ACHN (cell line): ENCODE results near the gene ANKK1.

Source experiments
- DNase-seq: peaks from one replicate; pipeline ENCODE4 v3.0.0-alpha.2; 2015
- in situ Hi-C: cut with HindIII; loops from 2 replicates; pipeline ENCODE4 v1.10.0; 2017; ENCODE audit warnings: low sequenced_read_pairs, low pct_ligation_motif_present, low pct_unique_long_range_greater_than_20kb

ANKK1 gene

DNA sequence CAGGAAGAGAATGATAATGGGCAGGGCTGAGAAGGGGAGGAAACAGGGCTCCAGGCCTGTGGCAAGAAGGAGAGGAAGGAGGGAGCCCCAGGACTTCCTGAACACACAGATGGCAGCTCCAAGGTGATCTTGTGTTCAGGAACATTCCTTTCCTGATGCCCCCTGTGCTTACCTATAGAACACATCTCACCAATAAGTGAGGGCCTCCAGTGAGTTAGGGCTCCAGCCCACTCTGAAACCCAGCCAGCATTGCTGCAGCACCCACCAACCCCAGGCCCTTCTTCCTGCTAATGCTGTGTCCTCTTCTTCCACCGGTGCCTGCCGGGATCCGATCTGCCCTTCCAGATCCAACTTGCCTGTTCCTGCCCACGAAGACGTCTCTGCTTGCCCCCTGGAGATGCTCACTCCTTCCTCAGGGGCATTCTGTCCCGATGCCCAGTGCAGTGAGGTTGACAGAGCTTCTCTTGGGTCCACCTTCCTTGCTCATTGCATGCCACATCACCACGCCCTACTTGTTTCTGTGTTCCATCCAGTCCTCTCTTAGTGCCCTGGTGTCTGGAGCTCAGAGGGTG is 17.4 kb downstream of the ANKK1 start:
- in situ Hi-C loops = no loop called here
- DNase-seq = no peak

DNA sequence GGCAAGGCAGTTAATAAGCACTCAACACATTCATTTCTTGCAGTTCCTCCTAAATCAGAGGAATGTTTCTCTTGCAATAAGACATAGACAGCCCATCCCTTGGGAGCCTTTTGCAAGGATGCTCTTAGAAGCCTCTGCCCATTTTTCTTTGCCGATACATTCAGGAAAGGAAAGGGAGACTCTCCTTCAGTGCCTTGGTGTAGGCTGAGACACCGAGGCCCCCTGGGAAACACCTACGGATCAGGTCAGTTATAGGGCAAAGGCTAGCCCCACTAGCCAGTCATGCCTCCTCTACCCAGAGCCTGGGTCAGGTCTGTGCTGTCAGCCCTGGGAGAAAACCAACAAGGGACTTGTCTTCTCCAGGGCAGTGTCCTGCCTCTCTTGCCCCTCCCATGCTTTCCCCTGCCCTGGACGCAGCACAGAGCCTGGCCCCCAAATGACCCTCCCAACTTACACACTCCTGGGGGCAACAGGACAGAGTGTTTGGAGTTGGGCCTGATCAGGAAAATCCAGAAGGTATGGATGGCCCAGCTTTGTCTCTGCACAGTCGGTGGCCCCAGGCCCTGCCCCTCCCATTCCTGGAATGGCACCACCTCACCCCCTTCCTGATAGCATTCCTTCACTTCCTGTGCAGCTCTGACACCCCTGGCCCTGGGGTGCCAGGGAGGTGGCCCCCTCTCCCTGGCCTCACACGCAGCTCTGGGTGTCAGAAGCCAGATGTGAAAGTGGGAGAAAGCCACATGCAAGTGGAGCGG is 18.3 kb downstream of the ANKK1 start:
- no peak for DNase-seq
- in situ Hi-C loops = no loop called here

DNA sequence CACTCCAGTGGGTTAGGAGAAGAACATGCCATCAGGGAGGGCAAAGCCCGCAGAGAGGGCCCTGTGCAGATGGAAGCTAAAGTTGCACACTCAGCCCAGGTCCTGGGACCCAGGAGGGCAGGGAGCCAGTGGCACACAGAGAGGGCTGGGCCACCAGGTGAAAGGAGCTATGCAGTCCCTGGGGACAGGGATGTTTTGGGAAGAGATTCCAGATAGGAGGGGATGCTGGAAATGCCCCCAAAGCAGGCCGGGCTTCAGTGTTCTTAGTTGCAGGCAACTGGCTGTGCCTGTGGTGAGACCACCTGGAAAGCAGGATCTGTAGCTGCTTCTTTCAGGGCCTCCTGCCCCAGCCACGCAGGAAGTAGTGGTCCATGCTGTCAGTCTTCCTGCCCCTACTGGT is 19.6 kb downstream of the ANKK1 start:
- in situ Hi-C loops = no loop called here

DNA sequence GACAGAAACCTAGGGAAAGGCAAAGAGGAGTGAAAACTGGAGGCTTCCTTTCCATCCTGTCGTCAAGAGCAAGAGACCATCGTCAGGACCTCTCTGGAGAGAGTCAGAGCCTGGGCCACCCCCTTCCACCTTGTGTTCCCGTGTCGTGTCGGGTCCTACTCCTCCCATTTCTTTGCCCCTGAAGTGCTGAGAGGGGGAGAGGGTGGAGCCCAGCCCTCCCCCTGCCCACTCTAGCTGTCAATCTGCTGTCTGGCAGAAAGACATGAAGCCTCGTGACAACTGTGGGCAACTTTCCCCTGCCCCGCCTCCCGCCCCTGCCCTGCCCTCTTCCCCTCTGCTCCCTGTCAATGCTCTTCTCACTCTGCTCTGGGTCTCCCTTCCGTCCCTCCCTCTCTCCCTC is 20.6 kb downstream of the ANKK1 start:
- in situ Hi-C loops = no loop called here
- DNase-seq = no peak

More for the DNA sequence above, 19.6 kb downstream of the ANKK1 start:
- no peak for DNase-seq

DNA sequence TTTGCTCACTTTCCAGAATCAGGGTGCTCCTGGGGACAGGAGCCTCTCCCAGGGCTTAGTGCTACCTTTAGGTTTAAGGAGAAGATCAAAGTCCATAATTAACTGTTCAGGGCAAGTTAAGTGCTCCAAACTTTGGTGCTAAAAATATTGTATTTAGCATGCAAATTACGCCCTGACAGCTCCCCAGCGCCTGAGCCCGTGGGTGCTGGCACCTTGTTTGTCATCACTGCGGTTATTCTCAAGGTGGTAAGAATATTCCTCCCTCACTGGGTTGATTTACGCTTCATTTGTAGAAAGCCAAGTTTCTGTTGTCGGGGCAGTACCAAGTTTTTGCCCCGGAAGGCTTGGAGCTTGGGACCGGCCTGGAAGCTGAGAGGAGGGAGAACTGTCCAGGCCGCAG is 21.3 kb downstream of the ANKK1 start:
- DNase-seq = no peak
- in situ Hi-C loops = no loop called here

DNA sequence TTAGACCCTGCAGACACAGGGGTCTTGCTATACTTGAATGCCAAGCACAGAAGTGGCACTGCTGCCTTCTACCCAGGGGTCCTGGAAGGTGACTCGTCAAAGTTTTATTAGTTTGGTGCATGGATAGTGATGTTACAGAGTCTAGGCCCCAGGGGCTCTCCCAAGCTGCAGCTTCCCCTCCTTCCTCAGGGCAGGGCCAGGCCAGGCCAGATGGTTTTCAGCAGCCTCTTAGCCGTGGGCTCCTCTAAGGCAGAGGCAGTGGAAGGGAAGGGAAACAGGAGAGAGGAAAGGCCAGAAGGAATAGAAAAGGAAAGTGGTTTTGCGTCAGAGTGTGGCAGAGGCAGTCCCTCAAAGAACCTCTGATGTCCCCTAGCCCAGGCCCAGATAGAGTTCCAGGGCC is 21.9 kb downstream of the ANKK1 start:
- in situ Hi-C loops = no loop called here
- DNase-seq = no peak

DNA sequence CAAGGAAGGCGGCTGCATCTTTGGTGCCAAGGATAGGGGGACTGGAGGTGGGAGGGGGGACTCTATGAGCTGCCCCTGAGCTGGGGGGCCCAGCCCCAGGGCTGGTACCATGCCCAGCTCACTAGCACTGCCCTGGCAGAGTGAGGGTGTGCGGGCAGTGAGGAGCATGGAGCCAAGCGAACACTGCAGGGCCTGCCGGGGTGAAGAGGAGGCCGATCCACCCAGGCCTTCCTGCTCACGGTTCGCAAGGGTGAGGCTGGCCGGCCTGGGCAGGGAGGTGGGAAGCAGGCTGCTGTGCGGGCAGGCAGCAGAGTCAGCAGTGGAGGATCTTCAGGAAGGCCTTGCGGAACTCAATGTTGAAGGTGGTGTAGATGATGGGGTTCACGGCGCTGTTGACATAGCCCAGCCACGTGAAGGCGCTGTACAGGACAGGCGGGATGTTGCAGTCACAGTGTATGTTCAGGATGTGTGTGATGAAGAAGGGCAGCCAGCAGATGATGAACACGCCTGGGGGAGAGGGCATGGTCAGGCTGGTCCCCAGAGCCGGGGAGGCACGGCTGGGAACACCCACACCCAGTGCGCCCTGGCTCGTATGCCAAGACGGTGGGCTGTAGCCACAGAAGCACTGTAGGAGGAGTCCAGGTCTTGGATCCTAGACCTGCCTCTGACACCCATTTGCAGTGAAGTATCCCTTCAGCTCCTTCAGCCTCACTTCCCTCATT is 23.0 kb downstream of the ANKK1 start:
- DNase-seq = no peak
- in situ Hi-C loops = no loop called here

DNA sequence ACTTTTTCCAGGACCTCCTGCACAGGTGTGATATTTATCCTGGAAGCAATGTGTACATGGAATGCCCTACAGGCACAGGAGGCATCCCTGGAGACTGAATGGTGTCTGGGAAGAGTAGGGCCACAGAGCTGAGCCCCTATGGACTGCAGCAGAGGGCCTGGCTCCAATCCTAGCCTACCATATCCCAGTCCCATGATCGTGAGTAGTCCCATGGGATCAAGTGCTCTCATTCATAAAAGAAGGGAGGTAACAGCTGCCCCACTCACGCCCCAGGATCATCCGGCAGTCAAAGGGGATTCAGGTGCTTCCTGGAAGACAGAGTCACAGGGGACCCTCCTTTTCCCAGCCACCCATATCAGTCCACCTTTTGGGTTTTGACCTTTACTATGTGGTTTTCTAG is 24.0 kb downstream of the ANKK1 start:
- in situ Hi-C loops = no loop called here
- no peak for DNase-seq

DNA sequence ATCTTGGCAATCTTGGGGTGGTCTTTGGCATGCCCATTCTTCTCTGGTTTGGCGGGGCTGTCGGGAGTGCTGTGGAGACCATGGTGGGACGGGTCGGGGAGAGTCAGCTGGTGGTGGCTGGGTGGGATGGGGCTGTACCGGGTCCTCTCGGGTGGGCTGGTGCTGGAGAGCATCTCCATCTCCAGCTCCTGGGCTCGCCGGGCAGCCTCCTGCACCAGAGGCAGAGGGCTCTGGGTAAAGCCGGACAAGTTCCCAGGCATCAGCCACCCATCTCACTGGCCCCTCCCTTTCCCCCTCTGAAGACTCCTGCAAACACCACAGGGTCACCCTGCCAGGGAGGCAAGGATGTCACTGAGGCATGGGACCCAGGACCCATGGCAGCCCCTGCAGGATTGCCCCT is 25.1 kb downstream of the ANKK1 start:
- in situ Hi-C loops = no loop called here
- DNase-seq = no peak

DNA sequence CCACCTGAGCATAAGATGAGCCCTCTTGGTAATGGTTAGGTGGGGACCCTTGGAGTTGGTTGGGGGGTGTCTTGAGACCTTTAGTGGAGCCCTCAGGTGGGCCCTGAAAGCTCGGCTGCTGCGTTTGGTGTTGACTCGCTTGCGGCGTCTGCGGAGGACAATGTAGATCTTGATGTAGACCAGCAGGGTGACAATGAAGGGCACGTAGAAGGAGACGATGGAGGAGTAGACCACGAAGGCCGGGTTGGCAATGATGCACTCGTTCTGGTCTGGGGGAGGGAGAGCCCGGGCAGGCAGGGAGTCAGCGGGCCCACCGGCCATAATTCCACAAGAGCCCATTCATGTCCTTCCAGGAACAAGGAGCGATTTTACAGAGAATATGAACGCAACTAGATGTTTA is 27.8 kb downstream of the ANKK1 start:
- no peak for DNase-seq
- in situ Hi-C loops = no loop called here

DNA sequence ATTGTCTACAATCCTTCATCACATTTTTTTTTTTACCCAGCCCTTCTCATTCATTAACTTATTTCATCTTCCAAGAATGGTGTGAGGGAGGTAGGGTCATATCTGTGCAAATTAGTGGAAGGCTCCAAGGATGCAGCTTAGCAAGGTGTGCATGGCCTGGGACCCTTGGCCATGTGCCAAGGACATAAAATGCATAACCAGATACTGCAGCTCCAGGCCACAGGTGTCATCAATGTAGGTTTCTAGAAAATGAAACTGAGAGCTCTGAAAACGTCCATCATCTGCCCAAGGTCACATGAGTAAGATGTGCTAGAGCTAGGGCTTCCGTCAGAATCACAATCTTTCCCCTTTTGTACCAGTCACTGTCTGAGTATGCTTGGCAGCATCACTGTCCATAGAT is 29.8 kb downstream of the ANKK1 start:
- no peak for DNase-seq

DNA sequence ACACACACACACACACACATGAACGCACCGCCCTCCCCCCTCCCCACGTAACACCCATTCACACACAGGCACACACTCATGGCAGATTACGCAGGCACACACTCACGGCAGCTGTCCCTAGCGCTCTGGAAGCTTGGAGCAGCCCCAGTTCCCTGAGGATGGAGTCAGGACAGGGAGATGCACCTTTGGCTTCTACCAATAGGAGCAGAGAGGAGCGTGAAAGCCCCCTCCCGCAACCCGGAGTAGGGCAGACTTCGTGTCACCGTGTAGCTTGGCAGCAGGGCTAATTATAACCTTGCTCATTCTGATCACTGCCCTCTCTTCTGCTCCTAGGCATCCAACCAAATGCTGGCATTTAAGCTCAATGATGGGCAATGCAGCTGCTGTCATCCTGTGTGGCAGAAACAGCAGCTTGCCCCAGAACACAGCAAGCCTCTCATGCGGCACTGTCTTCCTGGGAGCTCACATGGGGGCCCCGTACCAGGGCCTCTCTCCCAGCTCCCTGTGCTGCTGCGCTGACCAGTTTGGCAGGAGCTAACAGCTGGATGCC is 31.9 kb downstream of the ANKK1 start:
- no peak for DNase-seq
- in situ Hi-C loops = no loop called here

More for the DNA sequence above, 29.8 kb downstream of the ANKK1 start:
- in situ Hi-C loops = no loop called here

DNA sequence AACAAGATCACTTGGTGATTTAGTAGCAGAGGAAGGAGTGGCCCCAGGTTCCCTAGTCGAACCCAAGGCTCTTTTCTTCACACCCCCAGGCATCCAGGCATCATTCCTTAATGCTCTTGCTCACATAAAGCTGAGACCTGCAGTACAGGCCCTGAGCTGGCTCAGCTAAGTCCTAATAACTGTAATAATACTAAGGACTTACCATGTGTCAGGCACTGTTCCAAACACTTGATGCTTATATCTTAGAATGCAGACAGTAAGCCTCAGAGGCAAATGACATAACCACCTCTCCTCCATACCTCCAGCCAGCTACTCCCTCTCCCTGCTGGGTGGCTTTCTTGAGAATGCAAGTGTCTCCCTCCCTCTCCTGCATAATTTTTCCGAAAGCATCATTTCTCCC is 33.2 kb downstream of the ANKK1 start:
- in situ Hi-C loops = no loop called here
- DNase-seq = no peak

DNA sequence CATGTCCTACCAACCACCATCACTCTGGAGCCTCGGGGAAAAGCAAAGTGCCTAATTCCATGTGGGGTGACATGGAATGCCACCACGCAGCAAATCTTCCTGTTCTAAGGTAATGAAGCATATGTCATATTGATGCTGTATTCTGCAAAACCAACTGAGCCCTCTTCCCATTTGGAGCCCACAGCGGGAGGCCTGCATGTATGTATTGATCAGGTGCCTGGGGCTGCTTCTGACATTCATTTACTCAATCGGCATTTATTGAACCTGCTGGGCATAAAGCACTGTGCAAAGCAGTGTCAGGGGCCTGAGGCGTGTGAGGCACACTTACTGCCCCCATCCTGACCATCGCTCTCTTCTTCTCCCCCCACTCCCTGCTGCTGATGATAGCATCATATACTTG is 39.1 kb downstream of the ANKK1 start:
- DNase-seq = no peak
- in situ Hi-C loops = no loop called here

DNA sequence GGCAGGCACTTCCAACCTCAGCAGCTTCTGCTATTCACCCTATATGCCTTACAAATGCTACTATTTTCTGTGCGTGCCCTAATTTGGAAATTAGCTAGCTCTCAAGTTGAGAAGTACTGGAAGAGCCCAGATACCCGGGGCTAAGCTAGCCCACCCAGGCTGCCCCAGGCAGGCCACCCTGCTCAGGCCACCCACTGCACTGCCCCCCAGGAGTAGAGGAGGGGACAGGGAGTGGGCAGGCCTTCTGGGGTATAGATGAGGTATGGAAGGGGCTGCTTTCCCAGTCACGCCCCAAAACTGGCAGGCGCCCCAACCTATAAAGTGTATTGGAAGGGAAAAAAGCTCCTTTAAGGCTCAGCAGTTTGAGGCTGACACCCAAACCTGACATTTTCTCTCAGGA is 44.2 kb downstream of the ANKK1 start:
- in situ Hi-C loops = no loop called here
- DNase-seq = no peak

DNA sequence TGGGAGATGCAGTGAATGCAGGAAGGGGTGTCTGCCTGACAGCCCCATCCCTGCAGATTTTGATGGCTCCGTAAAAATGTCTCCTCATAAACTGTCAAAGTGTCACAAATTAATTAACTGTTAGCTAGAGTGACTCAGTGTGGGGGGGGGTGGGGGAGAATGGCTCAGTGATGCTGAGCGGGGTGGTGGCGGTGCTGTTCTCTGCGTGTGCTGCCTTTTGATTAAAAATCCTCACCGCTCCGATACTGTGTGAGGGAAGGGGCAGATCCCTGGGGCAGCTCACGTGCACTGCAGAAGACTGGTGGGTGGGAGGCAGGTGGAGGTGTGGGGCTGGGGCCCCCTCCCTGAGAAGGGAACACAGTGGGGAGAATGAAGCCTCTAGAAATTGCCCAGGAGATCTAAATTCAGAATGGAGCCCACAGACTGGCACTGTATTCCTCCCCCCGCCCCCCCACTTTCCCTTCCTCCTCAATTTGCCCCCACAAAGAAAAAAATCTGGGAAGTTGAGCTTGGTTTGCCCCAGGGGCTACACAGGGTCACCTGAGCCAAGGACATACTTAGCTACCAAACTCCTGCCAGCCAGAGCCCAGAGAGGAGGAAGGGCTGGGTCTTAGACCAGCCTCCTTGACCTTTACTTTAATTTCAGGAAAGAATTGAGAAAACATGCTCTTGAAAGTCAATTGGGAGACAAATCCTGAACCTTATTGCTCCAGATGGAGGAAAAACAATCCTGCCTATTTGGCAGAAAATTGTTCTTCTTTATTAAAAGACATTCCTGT is 47.8 kb downstream of the ANKK1 start:
- in situ Hi-C loops = no loop called here
- DNase-seq = no peak

DNA sequence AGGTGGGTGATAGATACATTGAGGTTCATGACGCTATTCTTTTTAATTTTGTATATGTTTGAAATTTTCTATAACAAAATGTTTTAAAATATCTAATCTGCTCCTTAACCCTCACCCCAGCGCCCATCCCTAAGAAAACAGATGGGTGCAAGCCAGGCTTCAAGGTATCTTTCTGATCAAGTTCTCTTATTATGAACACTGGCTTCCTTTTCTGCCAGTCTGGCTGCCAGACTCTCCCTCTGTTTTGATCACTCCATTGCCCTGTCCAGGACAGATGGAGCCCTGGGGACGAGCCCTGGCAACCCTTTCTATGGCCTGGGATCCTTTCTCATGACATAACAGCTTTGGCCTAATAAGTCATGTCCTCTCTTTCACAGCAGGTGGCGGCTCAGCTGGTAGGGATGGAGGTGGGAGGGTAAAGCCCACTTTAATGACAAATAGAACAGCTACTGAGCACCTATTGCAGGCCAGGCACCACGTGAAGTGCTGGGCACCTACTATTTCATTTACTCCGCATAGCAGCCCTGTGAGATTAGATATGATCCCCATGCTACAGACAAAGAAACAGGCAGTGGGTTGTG is 49.2 kb downstream of the ANKK1 start:
- DNase-seq = no peak
- in situ Hi-C loops = no loop called here

DNA sequence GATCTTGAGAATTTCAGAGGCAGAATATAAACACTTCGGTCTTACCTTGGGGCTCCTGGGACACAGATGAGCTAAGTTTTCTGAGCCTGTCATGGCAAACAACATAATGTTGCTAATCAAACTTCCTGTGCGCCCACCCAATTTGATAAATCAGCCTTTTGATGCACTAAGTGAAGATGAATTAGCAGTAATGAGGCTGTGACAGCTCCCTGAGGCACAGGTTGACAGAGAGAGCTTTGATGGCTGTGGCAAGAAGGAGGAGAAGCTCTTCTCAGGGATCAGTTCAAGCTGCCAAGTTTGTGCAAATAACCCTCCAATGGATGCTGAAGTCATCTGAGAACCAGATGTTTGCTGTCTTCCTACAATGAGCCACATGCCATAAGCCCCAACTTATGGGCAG is 53.2 kb downstream of the ANKK1 start:
- in situ Hi-C loops = no loop called here
- DNase-seq = no peak
